K562 (cell line): ENCODE results near the gene FBXO46. TPM values are rescaled to one million over a fixed set of nuclear protein-coding genes. Genes with fewer than 3 reads are reported as not detected.
A peak's percentile ranks its signal among the peaks of the same experiment; 100 is the strongest.

Source experiments
- ADNP ChIP-seq: fragments of 200-800 bp; sonication (Bioruptor generic); IDR thresholded peaks from 2 replicates; pipeline ENCODE4 v1.6.1; 2016; ENCODE audit warnings: missing genetic modification characterization, missing compliant biosample characterization
- BCL6 ChIP-seq: fragments of 250-450 bp; sonication (Bioruptor Pico); IDR thresholded peaks from 2 replicates; pipeline ENCODE4 v1.4.0; 2020
- CREM ChIP-seq: IDR thresholded peaks from 2 replicates; pipeline ENCODE4 v1.6.1; 2014; ENCODE audit warnings: antibody characterized with exemption, low read depth
- GTF2E2 ChIP-seq: fragments of 200-800 bp; sonication (Bioruptor generic); IDR thresholded peaks from 2 replicates; pipeline ENCODE4 v1.6.1; 2016; ENCODE audit warnings: missing genetic modification characterization, missing compliant biosample characterization
- HMGN3 ChIP-seq: IDR thresholded peaks from 2 replicates; pipeline ENCODE4 v1.6.1; 2011; ENCODE audit warnings: borderline replicate concordance, low read depth, mild to moderate bottlenecking, mixed read lengths, low read length; ENCODE audit not compliant: insufficient read length; ENCODE audit errors: extremely low read depth
- HNRNPH1 ChIP-seq: fragments of 200-400 bp; formaldehyde crosslinking; optimal IDR thresholded peaks from 2 replicates; pipeline ENCODE3; 2017; ENCODE audit warnings: low read depth, mild to moderate bottlenecking, low read length, moderate library complexity
- POU5F1 ChIP-seq: fragments of 150-350 bp; IDR thresholded peaks from 2 replicates; pipeline ENCODE4 v1.6.1; 2014; ENCODE audit warnings: borderline replicate concordance, low read length, low read depth, mild to moderate bottlenecking; ENCODE audit not compliant: partially characterized antibody
- RBM17 ChIP-seq: fragments of 200-400 bp; formaldehyde crosslinking; IDR thresholded peaks from 2 replicates; pipeline ENCODE4 v1.6.1; 2017; ENCODE audit warnings: low read depth, mild to moderate bottlenecking, low read length, borderline replicate concordance
- SLC30A9 ChIP-seq: fragments of 250-450 bp; sonication (Bioruptor Pico); IDR thresholded peaks from 2 replicates; pipeline ENCODE4 v1.8.0; 2022; ENCODE audit warnings: mild to moderate bottlenecking, moderate library complexity
- ZBED1 ChIP-seq: IDR thresholded peaks from 2 replicates; pipeline ENCODE4 v1.6.1; 2014
- ZNF146 ChIP-seq: IDR thresholded peaks from one replicate; pipeline ENCODE4 v1.6.1; 2018; ENCODE audit warnings: missing compliant biosample characterization; ENCODE audit not compliant: unreplicated experiment
- ZNF212 ChIP-seq: fragments of 450-650 bp; formaldehyde crosslinking; IDR thresholded peaks from 2 replicates; pipeline ENCODE4 v1.4.0; 2020; ENCODE audit warnings: mild to moderate bottlenecking
- ZNF24 ChIP-seq: fragments of 450-650 bp; IDR thresholded peaks from 2 replicates; pipeline ENCODE4 v1.6.1; 2016
- polyA plus RNA-seq, 8 experiments: library from polyadenylated mRNA; depleted of rRNA in 4 of 8; stranded (reverse) in 5 of 8; unstranded in 3 of 8; fragments of >200 nt; fragmentation: Nextera tagmentation in 2 of 8; fragmentation: Illumina TruSeq in 1 of 8; extraction: Ambion mirVana in 2 of 8; extraction: Trizol in 1 of 8; gene quantifications; 2 replicates each; pipeline versions ENCODE4 v1.2.1 to v1.2.3, GENCODE V29; 2011 to 2014; ENCODE audit warnings: inconsistent platforms in 1 of 8, missing spikeins in 1 of 8
- total RNA-seq, 7 experiments: library from RNA; depleted of rRNA in 6 of 7; stranded (reverse); fragments of >200 nt in 6 of 7; fragmentation: Illumina TruSeq in 2 of 7; extraction: Trizol in 2 of 7; gene quantifications; 2 replicates each; pipeline versions ENCODE4 v1.2.1 to v1.2.3, GENCODE V29; 2011 to 2021; ENCODE audit warnings: low replicate concordance in 1 of 7
- TF ChIP-seq, protein P1 (sequence below): fragments of 150-350 bp; conservative IDR thresholded peaks from 2 replicates; pipeline ENCODE4 v1.6.1; 2014; ENCODE audit warnings: low read length
- TF ChIP-seq, protein P2 (sequence below): sonication (generic); formaldehyde crosslinking; IDR thresholded peaks from 2 replicates; pipeline ENCODE4 v1.8.0; 2022; ENCODE audit warnings: mild to moderate bottlenecking, missing genetic modification reagents
- TF ChIP-seq, protein P3 (sequence below): fragments of 450-650 bp; IDR thresholded peaks from 2 replicates; pipeline ENCODE4 v1.6.1; 2014; ENCODE audit warnings: low read depth, mild to moderate bottlenecking, moderate library complexity, borderline replicate concordance
- TF ChIP-seq, protein P4 (sequence below): fragments of 450-650 bp; IDR thresholded peaks from 2 replicates; pipeline ENCODE4 v1.6.1; 2016; ENCODE audit warnings: antibody characterized with exemption
- TF ChIP-seq, protein P5 (sequence below): fragments of 450-650 bp; formaldehyde crosslinking; IDR thresholded peaks from 2 replicates; pipeline ENCODE4 v1.4.0; 2020; ENCODE audit warnings: mild to moderate bottlenecking, moderate library complexity
- TF ChIP-seq, protein P6 (sequence below): fragments of 450-650 bp; IDR thresholded peaks from 2 replicates; pipeline ENCODE4 v1.7.1; 2018; ENCODE audit warnings: mild to moderate bottlenecking, low read depth; ENCODE audit not compliant: partially characterized antibody

FBXO46 gene
- total and polyA plus RNA-seq, 9 of the 15 experiments (the other 6 are each of a cell fraction or from before 2014, with no cell fraction given), result 1.5 to 36.1 (median 7.3) TPM

DNA sequence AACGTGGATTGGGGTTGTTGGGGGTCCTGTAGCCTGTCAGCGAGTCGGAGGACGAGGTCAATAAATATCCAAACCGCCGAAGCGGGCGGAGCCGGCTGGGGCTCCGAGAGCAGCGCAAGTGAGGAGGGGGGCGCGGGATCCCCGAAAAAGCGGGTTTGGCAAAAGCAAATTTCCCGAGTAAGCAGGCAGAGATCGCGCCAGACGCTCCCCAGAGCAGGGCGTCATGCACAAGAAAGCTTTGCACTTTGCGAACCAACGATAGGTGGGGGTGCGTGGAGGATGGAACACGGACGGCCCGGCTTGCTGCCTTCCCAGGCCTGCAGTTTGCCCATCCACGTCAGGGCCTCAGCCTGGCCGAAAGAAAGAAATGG lies 39.1 kb upstream of the FBXO46 start (continued):
- TF ChIP-seq GTF2E2 (tag) (no peak; the same call in 1 of the 2 replicates), HMGN3 (no peak), POU5F1 (no peak), RBM17 (no peak), HNRNPH1 (no peak), ZNF212 (CRISPR knock-in tag) (no peak), BCL6 (CRISPR knock-in tag) (no peak), CREM (no peak), ADNP (tag) (no peak), ZNF24 (0 out of 2 replicates have a peak, but pooled peaks have one; percentile 4), SLC30A9 (CRISPR knock-in tag) (no peak), ZNF146 (CRISPR knock-in tag) (no peak), ZBED1 (no peak)
- TF ChIP-seq, protein P1, sequence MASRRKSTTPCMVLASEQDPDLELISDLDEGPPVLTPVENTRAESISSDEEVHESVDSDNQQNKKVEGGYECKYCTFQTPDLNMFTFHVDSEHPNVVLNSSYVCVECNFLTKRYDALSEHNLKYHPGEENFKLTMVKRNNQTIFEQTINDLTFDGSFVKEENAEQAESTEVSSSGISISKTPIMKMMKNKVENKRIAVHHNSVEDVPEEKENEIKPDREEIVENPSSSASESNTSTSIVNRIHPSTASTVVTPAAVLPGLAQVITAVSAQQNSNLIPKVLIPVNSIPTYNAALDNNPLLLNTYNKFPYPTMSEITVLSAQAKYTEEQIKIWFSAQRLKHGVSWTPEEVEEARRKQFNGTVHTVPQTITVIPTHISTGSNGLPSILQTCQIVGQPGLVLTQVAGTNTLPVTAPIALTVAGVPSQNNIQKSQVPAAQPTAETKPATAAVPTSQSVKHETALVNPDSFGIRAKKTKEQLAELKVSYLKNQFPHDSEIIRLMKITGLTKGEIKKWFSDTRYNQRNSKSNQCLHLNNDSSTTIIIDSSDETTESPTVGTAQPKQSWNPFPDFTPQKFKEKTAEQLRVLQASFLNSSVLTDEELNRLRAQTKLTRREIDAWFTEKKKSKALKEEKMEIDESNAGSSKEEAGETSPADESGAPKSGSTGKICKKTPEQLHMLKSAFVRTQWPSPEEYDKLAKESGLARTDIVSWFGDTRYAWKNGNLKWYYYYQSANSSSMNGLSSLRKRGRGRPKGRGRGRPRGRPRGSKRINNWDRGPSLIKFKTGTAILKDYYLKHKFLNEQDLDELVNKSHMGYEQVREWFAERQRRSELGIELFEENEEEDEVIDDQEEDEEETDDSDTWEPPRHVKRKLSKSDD, result no peak
- TF ChIP-seq, protein P2, sequence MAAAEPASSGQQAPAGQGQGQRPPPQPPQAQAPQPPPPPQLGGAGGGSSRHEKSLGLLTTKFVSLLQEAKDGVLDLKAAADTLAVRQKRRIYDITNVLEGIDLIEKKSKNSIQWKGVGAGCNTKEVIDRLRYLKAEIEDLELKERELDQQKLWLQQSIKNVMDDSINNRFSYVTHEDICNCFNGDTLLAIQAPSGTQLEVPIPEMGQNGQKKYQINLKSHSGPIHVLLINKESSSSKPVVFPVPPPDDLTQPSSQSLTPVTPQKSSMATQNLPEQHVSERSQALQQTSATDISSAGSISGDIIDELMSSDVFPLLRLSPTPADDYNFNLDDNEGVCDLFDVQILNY (CRISPR knock-in tag), result no peak
- TF ChIP-seq, protein P3, sequence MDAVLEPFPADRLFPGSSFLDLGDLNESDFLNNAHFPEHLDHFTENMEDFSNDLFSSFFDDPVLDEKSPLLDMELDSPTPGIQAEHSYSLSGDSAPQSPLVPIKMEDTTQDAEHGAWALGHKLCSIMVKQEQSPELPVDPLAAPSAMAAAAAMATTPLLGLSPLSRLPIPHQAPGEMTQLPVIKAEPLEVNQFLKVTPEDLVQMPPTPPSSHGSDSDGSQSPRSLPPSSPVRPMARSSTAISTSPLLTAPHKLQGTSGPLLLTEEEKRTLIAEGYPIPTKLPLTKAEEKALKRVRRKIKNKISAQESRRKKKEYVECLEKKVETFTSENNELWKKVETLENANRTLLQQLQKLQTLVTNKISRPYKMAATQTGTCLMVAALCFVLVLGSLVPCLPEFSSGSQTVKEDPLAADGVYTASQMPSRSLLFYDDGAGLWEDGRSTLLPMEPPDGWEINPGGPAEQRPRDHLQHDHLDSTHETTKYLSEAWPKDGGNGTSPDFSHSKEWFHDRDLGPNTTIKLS, result no peak
- TF ChIP-seq, protein P4, sequence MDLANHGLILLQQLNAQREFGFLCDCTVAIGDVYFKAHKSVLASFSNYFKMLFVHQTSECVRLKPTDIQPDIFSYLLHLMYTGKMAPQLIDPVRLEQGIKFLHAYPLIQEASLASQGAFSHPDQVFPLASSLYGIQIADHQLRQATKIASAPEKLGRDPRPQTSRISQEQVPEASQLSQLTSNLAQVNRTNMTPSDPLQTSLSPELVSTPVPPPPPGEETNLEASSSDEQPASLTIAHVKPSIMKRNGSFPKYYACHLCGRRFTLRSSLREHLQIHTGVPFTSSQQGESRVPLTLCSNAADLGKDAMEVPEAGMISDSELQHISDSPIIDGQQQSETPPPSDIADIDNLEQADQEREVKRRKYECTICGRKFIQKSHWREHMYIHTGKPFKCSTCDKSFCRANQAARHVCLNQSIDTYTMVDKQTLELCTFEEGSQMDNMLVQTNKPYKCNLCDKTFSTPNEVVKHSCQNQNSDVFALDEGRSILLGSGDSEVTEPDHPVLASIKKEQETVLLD, result no peak
- TF ChIP-seq, protein P5, sequence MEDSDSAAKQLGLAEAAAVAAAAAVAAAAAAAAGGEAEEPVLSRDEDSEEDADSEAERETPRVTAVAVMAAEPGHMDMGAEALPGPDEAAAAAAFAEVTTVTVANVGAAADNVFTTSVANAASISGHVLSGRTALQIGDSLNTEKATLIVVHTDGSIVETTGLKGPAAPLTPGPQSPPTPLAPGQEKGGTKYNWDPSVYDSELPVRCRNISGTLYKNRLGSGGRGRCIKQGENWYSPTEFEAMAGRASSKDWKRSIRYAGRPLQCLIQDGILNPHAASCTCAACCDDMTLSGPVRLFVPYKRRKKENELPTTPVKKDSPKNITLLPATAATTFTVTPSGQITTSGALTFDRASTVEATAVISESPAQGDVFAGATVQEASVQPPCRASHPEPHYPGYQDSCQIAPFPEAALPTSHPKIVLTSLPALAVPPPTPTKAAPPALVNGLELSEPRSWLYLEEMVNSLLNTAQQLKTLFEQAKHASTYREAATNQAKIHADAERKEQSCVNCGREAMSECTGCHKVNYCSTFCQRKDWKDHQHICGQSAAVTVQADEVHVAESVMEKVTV (CRISPR knock-in tag), result no peak
- TF ChIP-seq, protein P6, sequence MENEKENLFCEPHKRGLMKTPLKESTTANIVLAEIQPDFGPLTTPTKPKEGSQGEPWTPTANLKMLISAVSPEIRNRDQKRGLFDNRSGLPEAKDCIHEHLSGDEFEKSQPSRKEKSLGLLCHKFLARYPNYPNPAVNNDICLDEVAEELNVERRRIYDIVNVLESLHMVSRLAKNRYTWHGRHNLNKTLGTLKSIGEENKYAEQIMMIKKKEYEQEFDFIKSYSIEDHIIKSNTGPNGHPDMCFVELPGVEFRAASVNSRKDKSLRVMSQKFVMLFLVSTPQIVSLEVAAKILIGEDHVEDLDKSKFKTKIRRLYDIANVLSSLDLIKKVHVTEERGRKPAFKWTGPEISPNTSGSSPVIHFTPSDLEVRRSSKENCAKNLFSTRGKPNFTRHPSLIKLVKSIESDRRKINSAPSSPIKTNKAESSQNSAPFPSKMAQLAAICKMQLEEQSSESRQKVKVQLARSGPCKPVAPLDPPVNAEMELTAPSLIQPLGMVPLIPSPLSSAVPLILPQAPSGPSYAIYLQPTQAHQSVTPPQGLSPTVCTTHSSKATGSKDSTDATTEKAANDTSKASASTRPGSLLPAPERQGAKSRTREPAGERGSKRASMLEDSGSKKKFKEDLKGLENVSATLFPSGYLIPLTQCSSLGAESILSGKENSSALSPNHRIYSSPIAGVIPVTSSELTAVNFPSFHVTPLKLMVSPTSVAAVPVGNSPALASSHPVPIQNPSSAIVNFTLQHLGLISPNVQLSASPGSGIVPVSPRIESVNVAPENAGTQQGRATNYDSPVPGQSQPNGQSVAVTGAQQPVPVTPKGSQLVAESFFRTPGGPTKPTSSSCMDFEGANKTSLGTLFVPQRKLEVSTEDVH, result no peak
